CD14-positive monocyte (primary cell): ENCODE results near the gene STXBP2. TPM values are rescaled to one million over a fixed set of nuclear protein-coding genes. Genes with fewer than 3 reads are reported as not detected.

Experiments used
- DNase-seq, 3 donors: peaks; one replicate each; pipeline ENCODE4 v3.0.0-alpha.2; 2011 to 2022
- H2AFZ ChIP-seq: 2 replicates; pipeline ENCODE4 v1.6.0; 2012; ENCODE audit warnings: mild to moderate bottlenecking, low read depth, low read length, inconsistent platforms; ENCODE audit not compliant: insufficient read depth, poor library complexity, severe bottlenecking
- H3K27ac ChIP-seq, 2 donors: 1 replicate in 1 of 2; 2 replicates in 1 of 2; pipeline ENCODE4 v1.5.1; 2012 to 2013; ENCODE audit warnings: low read length in 2 of 2, control low read depth in 1 of 2, inconsistent platforms in 1 of 2, low read depth in 1 of 2, mild to moderate bottlenecking in 1 of 2
- H3K27me3 ChIP-seq, 2 donors: one replicate each; pipeline versions ENCODE4 v1.6.0 to v1.6.1; 2011 to 2013; ENCODE audit warnings: low read length in 2 of 2; ENCODE audit not compliant: control insufficient read depth in 2 of 2, insufficient read depth in 2 of 2
- H3K36me3 ChIP-seq, 2 donors: replicated peaks in 1 of 2; 1 replicate in 1 of 2; 2 replicates in 1 of 2; pipeline versions ENCODE4 v1.5.1 to v1.6.1; 2012 to 2013; ENCODE audit warnings: low read length in 2 of 2, control low read depth in 1 of 2, inconsistent platforms in 1 of 2, mild to moderate bottlenecking in 1 of 2; ENCODE audit not compliant: insufficient read depth in 2 of 2, control insufficient read depth in 1 of 2
- H3K4me1 ChIP-seq, 2 donors: 1 replicate in 1 of 2; 2 replicates in 1 of 2; pipeline versions ENCODE4 v1.5.1 to v1.6.1; 2012 to 2013; ENCODE audit warnings: low read length in 2 of 2, control low read depth in 1 of 2, inconsistent platforms in 1 of 2, mild to moderate bottlenecking in 1 of 2, moderate library complexity in 1 of 2; ENCODE audit not compliant: insufficient read depth in 2 of 2, control insufficient read depth in 1 of 2
- H3K4me2 ChIP-seq: replicated peaks from 2 replicates; pipeline ENCODE3; 2012; ENCODE audit warnings: low read length, moderate library complexity, mild to moderate bottlenecking; ENCODE audit not compliant: poor library complexity, severe bottlenecking; ENCODE audit errors: extremely low read depth
- H3K4me3 ChIP-seq, 3 experiments: fragments of 200-600 bp in 1 of 3; sonication (generic) in 1 of 3; replicated peaks in 1 of 3; 1 replicate in 2 of 3; 2 replicates in 1 of 3; pipeline ENCODE4 v1.5.1; 2011 to 2013; ENCODE audit warnings: low read length in 3 of 3, mild to moderate bottlenecking in 3 of 3, control low read depth in 2 of 3, low read depth in 2 of 3, inconsistent platforms in 1 of 3, moderate library complexity in 1 of 3
- H3K79me2 ChIP-seq: 2 replicates; pipeline ENCODE4 v1.6.0; 2012; ENCODE audit warnings: mild to moderate bottlenecking, control low read depth, inconsistent platforms, low read length, moderate library complexity; ENCODE audit not compliant: insufficient read depth
- H3K9ac ChIP-seq: 2 replicates; pipeline ENCODE4 v1.6.0; 2017; ENCODE audit warnings: low read length, mild to moderate bottlenecking; ENCODE audit not compliant: insufficient read depth, poor library complexity, severe bottlenecking
- H3K9me3 ChIP-seq, 2 donors: replicated peaks in 1 of 2; 1 replicate in 1 of 2; 2 replicates in 1 of 2; pipeline versions ENCODE4 v1.5.1 to v1.6.1; 2012 to 2013; ENCODE audit warnings: low read length in 2 of 2, control low read depth in 1 of 2; ENCODE audit not compliant: control insufficient read depth in 1 of 2, insufficient read depth in 1 of 2
- H4K20me1 ChIP-seq: 2 replicates; pipeline ENCODE4 v1.6.0; 2012; ENCODE audit warnings: mild to moderate bottlenecking, low read length, control low read depth, moderate library complexity; ENCODE audit not compliant: insufficient read depth
- H3K27ac Mint-ChIP-seq, 7 donors: one replicate each; pipeline ENCODE4 v1.8.0; 2020; ENCODE audit warnings: mild to moderate bottlenecking in 7 of 7, mixed read lengths in 7 of 7, moderate library complexity in 6 of 7, inconsistent platforms in 2 of 7
- H3K27me3 Mint-ChIP-seq, 3 donors: one replicate each; pipeline ENCODE4 v1.8.0; 2021 to 2022; ENCODE audit warnings: low read depth in 3 of 3, mild to moderate bottlenecking in 3 of 3, mixed read lengths in 3 of 3, moderate library complexity in 3 of 3, inconsistent platforms in 1 of 3
- H3K36me3 Mint-ChIP-seq, 2 donors: one replicate each; pipeline ENCODE4 v1.8.0; 2020; ENCODE audit warnings: mixed read lengths in 2 of 2, inconsistent platforms in 1 of 2, mild to moderate bottlenecking in 1 of 2
- H3K4me1 Mint-ChIP-seq: one replicate; pipeline ENCODE4 v1.8.0; 2020; ENCODE audit warnings: mild to moderate bottlenecking, mixed read lengths
- H3K4me3 Mint-ChIP-seq, 2 donors: one replicate each; pipeline ENCODE4 v1.8.0; 2020; ENCODE audit warnings: mild to moderate bottlenecking in 2 of 2, mixed read lengths in 2 of 2, moderate library complexity in 1 of 2
- H3K9me3 Mint-ChIP-seq, 7 donors: one replicate each; pipeline ENCODE4 v1.8.0; 2020 to 2022; ENCODE audit warnings: mixed read lengths in 7 of 7, mild to moderate bottlenecking in 6 of 7, moderate library complexity in 6 of 7, inconsistent platforms in 2 of 7
- WGBS: methylation state at CpG from one replicate; pipeline ENCODE4 v1.1.5; 2013; ENCODE audit warnings: missing lambda C conversion rate; ENCODE audit not compliant: insufficient coverage; 5-methylcytosine and 5-hydroxymethylcytosine counted together
- intact Hi-C, 2 donors: fragments of 100-400 bp; cut with micrococcal nuclease; formaldehyde crosslinking; loops; one replicate each; pipeline versions ENCODE4 v1.15.0 to v1.15.1; 2023
- polyA plus RNA-seq, 3 donors: library from polyadenylated mRNA; depleted of rRNA in 1 of 3; unstranded in 2 of 3; stranded (reverse) in 1 of 3; fragments of 300-500 nt in 2 of 3; fragments of >200 nt in 1 of 3; fragmentation: Illumina TruSeq in 2 of 3; gene quantifications; 1 replicate in 2 of 3; 2 replicates in 1 of 3; pipeline ENCODE4 v1.2.3, GENCODE V29; 2012 to 2021
- TF ChIP-seq, protein P1 (sequence below): fragments of 200-600 bp; IDR thresholded peaks from one replicate; pipeline ENCODE4 v1.8.0; 2022; ENCODE audit warnings: antibody characterized with exemption, mild to moderate bottlenecking

The STXBP2 gene
- polyA plus RNA-seq, 3 donors, result 249 to 846 (median 327) TPM

- Histone ChIP-seq H3K4me2 (no peak overlapping the region), H3K79me2 (no peaks in the 10 kb centered on the region), H3K9me3 (no peaks in the 10 kb centered on the region), H2AFZ (no peak overlapping the region), H3K4me1 (peaks cover 0 to 14% of the 10 kb centered on the region in 2 donors), H4K20me1 (peaks cover under 1% of the 10 kb centered on the region), H3K4me3 (no peak overlapping the region), H3K9ac (no peak overlapping the region), H3K27me3 (no peaks in the 10 kb centered on the region), H3K36me3 (peaks cover 41 to 52% of the 10 kb centered on the region in 2 donors), H3K27ac (no peak overlapping the region)
- 100% methylated on average over 2 of the region's 4 CpGs for WGBS
- TF ChIP-seq, protein P1, sequence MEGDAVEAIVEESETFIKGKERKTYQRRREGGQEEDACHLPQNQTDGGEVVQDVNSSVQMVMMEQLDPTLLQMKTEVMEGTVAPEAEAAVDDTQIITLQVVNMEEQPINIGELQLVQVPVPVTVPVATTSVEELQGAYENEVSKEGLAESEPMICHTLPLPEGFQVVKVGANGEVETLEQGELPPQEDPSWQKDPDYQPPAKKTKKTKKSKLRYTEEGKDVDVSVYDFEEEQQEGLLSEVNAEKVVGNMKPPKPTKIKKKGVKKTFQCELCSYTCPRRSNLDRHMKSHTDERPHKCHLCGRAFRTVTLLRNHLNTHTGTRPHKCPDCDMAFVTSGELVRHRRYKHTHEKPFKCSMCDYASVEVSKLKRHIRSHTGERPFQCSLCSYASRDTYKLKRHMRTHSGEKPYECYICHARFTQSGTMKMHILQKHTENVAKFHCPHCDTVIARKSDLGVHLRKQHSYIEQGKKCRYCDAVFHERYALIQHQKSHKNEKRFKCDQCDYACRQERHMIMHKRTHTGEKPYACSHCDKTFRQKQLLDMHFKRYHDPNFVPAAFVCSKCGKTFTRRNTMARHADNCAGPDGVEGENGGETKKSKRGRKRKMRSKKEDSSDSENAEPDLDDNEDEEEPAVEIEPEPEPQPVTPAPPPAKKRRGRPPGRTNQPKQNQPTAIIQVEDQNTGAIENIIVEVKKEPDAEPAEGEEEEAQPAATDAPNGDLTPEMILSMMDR, result no peak
- Mint-ChIP-seq H3K4me1 (peaks cover 17% of the 10 kb centered on the region), H3K9me3 (peaks cover 0 to 7% (median 0%) of the 10 kb centered on the region in 7 donors), H3K36me3 (peaks cover 50 to 59% of the 10 kb centered on the region in 2 donors), H3K4me3 (no peak overlapping the region), H3K27ac (peak overlapping the region in 3 of 7 donors; percentile 25 to 81 (median 31)), H3K27me3 (peaks cover 2% of the 10 kb centered on the region in 3 donors)
- DNase-seq, result no peak
- intact Hi-C loops, result no loop called here
Observed at GRCh38 chr19:7618348-7618747, 18.6 kb upstream of the STXBP2 start.

GRCh38 chr19:7618771-7619510 lies 18.0 kb upstream of the STXBP2 start:
- Histone ChIP-seq H2AFZ (no peak overlapping the region), H3K27me3 (no peaks in the 10 kb centered on the region), H3K4me3 (no peak overlapping the region), H3K36me3 (peaks cover 47 to 58% of the 10 kb centered on the region in 2 donors), H3K27ac (no peak overlapping the region), H3K79me2 (no peaks in the 10 kb centered on the region), H4K20me1 (peaks cover 4% of the 10 kb centered on the region), H3K9me3 (no peaks in the 10 kb centered on the region), H3K4me1 (peaks cover 0 to 14% of the 10 kb centered on the region in 2 donors), H3K9ac (no peak overlapping the region), H3K4me2 (no peak overlapping the region)
- 98% methylated on average over 19 of the region's 21 CpGs for WGBS
- TF ChIP-seq, protein P1, result no peak
- peaks cover 0 to 7% (median 0%) of the 10 kb centered on the region in 7 donors for H3K9me3 Mint-ChIP-seq
- peaks cover 53 to 64% of the 10 kb centered on the region in 2 donors for H3K36me3 Mint-ChIP-seq
- peaks cover 2% of the 10 kb centered on the region in 3 donors for H3K27me3 Mint-ChIP-seq
- H3K27ac Mint-ChIP-seq, result peak overlapping the region in 2 of 7 donors; percentile 6 to 25
- intact Hi-C loops, result no loop called here
- H3K4me3 Mint-ChIP-seq, result no peak overlapping the region
- no peak for DNase-seq
- H3K4me1 Mint-ChIP-seq, result peaks cover 17% of the 10 kb centered on the region
